ENCODE results near the gene COPS4.
"Not testable (repeated sequence)": the region's sequence is repeated elsewhere in the genome, so short reads cannot be mapped to it uniquely, and the experiment has no call there.

The COPS4 gene

GRCh38 chr4:83019794-83020494 is 15.0 kb upstream of the COPS4 start:
- H3K4me3 ChIP-seq (ENCODE audit: low read depth in 1 of 2, low read length in 1 of 2), result no peak overlapping the region
- no peak for TF ChIP-seq CTCF (IDR thresholded peaks at IDR 0.05)
- H3K9me3 ChIP-seq, result no peaks in the 10 kb centered on the region
- no peak overlapping the region for H3K27ac ChIP-seq
- H3K4me1 ChIP-seq (ENCODE audit: control insufficient read depth in 1 of 2, insufficient read depth in 1 of 2, low read depth in 1 of 2, low read length in 1 of 2), result peaks cover 19 to 20% of the 10 kb centered on the region in 2 experiments
- no peaks in the 10 kb centered on the region for H3K27me3 ChIP-seq
- no peaks in the 10 kb centered on the region for H3K36me3 ChIP-seq

- no peak overlapping the region for H3K4me3 ChIP-seq (ENCODE audit: low read depth in 1 of 2, low read length in 1 of 2)
- no peaks in the 10 kb centered on the region for H3K27me3 ChIP-seq
- H3K4me1 ChIP-seq (ENCODE audit: control insufficient read depth in 1 of 2, insufficient read depth in 1 of 2, low read depth in 1 of 2, low read length in 1 of 2), result peaks cover 19 to 20% of the 10 kb centered on the region in 2 experiments
- TF ChIP-seq CTCF (IDR thresholded peaks at IDR 0.05), result no peak
- no peaks in the 10 kb centered on the region for H3K36me3 ChIP-seq
- H3K9me3 ChIP-seq, result no peaks in the 10 kb centered on the region
- H3K27ac ChIP-seq, result peak overlapping the region; percentile 86
These were observed 12.1 kb upstream of the COPS4 start for GRCh38 chr4:83022724-83023450.

GRCh38 chr4:83023599-83023998 is 11.4 kb upstream of the COPS4 start:
- Histone ChIP-seq H3K27ac (peak overlapping the region; percentile 86), H3K4me1 (ENCODE audit: control insufficient read depth in 1 of 2, insufficient read depth in 1 of 2, low read depth in 1 of 2, low read length in 1 of 2) (peaks cover 19 to 20% of the 10 kb centered on the region in 2 experiments)
- H3K36me3 ChIP-seq; H3K4me3 ChIP-seq (ENCODE audit: low read depth in 1 of 2, low read length in 1 of 2); H3K9me3 ChIP-seq; H3K27me3 ChIP-seq: not testable (repeated sequence)

DNA sequence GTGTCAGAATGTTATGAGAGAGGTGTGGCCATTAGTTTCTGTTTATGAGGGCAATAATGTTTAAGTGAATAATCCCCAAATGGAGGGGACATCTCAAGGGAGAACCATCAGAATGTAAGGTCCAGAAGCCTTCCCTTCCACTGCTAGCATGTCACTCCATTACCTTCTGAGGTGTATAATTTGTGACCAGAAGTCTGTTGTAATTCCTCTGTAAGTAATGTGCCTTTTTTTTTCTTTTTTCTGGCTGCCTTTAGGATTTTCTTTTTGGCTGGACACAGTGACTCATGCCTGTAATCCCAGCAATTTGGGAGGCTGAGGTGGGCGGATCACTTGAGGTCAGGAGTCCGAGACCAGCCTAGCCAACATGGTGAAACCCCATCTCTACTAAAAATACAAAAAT is 10.8 kb upstream of the COPS4 start:
- H3K36me3 ChIP-seq, result no peaks in the 10 kb centered on the region
- H3K9me3 ChIP-seq, result no peaks in the 10 kb centered on the region
- peaks cover 19 to 20% of the 10 kb centered on the region in 2 experiments for H3K4me1 ChIP-seq (ENCODE audit: control insufficient read depth in 1 of 2, insufficient read depth in 1 of 2, low read depth in 1 of 2, low read length in 1 of 2)
- no peak for TF ChIP-seq CTCF (IDR thresholded peaks at IDR 0.05)
- H3K27ac ChIP-seq, result peak overlapping the region; percentile 86
- no peak overlapping the region for H3K4me3 ChIP-seq (ENCODE audit: low read depth in 1 of 2, low read length in 1 of 2)
- no peaks in the 10 kb centered on the region for H3K27me3 ChIP-seq

DNA sequence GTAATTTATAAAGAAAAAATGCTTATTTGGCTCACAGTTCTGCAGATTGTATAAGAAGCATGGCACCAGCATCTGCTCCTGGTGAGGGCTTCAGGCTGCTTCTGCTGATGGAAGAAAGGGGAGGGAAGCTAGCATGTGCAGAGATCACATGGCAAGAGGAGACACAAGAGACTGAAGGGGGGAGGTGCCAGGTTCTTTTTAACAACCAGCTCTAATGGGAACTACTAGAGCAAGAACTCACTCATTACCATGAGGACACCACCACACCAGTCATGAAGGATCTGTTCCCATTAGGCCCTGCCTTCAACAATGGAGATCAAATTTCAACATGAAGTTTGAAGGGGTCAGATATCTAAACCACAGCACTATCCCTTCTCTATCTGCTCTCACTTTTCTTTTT is 9.4 kb upstream of the COPS4 start:
- no peaks in the 10 kb centered on the region for H3K9me3 ChIP-seq
- no peak for TF ChIP-seq CTCF (IDR thresholded peaks at IDR 0.05)
- no peak overlapping the region for H3K27ac ChIP-seq
- no peak overlapping the region for H3K4me3 ChIP-seq (ENCODE audit: low read depth in 1 of 2, low read length in 1 of 2)
- no peaks in the 10 kb centered on the region for H3K36me3 ChIP-seq
- H3K4me1 ChIP-seq (ENCODE audit: control insufficient read depth in 1 of 2, insufficient read depth in 1 of 2, low read depth in 1 of 2, low read length in 1 of 2), result peaks cover 19 to 20% of the 10 kb centered on the region in 2 experiments
- H3K27me3 ChIP-seq, result no peaks in the 10 kb centered on the region

DNA sequence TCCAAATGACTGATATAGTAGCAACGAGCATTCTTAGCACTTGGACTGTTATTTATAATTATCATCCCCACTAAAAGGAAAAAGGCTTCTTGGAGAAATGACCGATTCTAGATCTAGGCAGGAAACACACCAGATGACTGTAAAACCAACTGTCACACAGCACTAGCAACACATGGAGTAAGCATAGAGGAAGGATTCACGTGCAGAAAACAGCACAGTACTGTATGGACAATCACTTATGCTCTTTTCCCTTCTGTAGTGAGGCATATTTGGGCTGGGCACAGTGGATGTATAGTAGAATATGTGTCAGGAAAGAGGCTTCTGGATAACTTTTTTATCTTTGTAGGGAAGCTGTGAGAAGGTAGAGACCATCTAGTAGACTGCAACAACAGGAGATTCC is 6.0 kb upstream of the COPS4 start:
- Histone ChIP-seq H3K27ac (no peak overlapping the region), H3K4me3 (ENCODE audit: low read depth in 1 of 2, low read length in 1 of 2) (no peak overlapping the region), H3K27me3 (no peaks in the 10 kb centered on the region), H3K9me3 (no peaks in the 10 kb centered on the region), H3K36me3 (no peaks in the 10 kb centered on the region), H3K4me1 (ENCODE audit: control insufficient read depth in 1 of 2, insufficient read depth in 1 of 2, low read depth in 1 of 2, low read length in 1 of 2) (peaks cover 2 to 3% of the 10 kb centered on the region in 2 experiments)
- TF ChIP-seq CTCF (IDR thresholded peaks at IDR 0.05), result no peak

All from neutrophil (primary cell).